ENCODE results near the gene SORBS2.

GRCh38 chr4:185841451-185841850 lies 29.5 kb upstream of the SORBS2 start:
- TF ChIP-seq, protein P1, sequence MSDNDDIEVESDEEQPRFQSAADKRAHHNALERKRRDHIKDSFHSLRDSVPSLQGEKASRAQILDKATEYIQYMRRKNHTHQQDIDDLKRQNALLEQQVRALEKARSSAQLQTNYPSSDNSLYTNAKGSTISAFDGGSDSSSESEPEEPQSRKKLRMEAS (IDR thresholded peaks at IDR 0.05; ENCODE audit: low read depth, low read length), result no peak
- TF ChIP-seq POLR2A (IDR thresholded peaks at IDR 0.05; ENCODE audit: extremely low read depth, insufficient read length) (no peak), CTCF (IDR thresholded peaks at IDR 0.05; ENCODE audit: low read depth, low read length) (no peak), MYC (IDR thresholded peaks at IDR 0.05; ENCODE audit: low read depth, low read length) (no peak)

Data from NB4 (cell line).